ENCODE data around the gene DDX56.
"Not testable (repeated sequence)": the region's sequence is repeated elsewhere in the genome, so short reads cannot be mapped to it uniquely, and the experiment has no call there.

The DDX56 gene, protein sequence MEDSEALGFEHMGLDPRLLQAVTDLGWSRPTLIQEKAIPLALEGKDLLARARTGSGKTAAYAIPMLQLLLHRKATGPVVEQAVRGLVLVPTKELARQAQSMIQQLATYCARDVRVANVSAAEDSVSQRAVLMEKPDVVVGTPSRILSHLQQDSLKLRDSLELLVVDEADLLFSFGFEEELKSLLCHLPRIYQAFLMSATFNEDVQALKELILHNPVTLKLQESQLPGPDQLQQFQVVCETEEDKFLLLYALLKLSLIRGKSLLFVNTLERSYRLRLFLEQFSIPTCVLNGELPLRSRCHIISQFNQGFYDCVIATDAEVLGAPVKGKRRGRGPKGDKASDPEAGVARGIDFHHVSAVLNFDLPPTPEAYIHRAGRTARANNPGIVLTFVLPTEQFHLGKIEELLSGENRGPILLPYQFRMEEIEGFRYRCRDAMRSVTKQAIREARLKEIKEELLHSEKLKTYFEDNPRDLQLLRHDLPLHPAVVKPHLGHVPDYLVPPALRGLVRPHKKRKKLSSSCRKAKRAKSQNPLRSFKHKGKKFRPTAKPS

DNA sequence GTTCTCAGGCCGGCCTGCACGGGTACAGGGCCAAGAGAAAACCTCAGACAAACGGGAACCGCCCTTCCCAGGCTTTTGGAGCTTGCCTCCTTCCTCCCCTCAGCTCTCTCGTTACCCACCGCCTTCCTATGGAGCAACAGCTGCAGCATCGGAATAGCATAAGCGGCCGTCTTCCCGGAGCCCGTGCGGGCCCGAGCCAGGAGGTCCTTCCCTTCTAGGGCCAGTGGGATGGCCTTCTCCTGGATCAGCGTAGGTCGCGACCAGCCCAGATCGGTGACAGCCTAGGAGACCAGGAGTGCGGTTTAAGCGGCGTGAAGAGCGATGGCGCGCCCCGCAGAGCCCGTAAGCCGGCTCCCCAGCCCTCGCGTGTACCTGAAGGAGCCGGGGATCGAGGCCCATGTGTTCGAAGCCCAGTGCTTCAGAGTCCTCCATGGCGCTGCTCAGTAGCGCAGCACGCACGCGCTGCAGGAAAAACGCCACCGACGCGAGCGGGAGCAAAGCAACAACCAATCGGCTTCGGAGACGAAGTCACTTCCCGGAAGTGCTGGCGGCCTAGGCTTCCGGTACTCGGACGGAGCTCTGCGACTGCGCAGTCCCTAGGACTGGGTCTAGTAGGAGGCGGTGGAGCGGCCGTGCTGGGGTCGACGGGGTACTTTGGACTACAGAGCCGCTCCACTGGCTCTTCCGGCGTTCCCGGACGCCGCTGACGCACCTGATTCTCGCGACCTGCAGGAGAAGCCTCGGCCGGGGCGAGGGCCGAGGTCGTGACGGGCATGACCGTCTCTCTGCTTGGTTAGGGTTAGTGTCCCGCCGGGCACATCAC lies at the start of gene DDX56:
Gene DDX56 (minus strand): TSS at position 445 of the 823 bp plus-strand sequence. CDS start 13 bp downstream, at position 432.
- DNase-seq = peak; percentile 61

DNA sequence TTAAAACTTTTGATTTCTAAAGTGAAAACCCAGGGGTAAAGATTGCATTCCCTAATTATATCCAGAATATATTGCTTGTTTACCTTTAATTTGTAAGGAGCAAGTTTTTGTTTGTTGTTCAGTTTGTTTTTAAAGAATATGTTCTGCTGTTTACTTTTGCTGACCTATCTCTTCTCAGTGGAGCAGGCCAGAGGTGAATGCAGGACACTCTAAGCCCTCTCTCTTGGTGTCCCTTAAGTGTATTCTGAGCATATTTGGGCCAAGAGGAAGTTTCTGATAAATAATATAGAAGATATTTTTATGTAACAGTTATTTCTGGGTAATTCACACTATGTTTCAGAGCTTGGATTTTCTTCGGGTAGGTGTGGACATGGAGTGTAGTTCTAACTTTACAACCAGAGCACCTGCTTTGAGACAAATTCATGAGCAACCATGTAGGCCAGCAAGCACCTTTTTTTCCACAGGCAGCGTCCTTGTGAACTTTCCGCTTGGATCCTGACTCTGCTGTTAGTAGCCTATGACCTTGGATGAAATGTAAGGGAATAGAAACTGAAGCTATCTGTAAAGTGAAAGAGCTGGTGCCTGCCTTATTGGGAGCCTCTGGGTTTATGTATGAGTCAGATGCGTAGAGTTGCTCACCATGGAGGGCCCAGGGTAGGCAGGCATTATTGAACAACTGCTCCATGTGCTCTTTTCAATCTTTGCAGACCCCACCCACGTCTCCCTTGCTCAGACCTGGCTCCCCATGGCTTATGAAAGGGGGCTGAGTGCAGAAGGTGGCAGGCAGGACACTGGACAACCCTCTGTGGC lies 48.8 kb upstream of the DDX56 start:
- no peak for DNase-seq

GRCh38 chr7:44621750-44622103 lies 48.0 kb upstream of the DDX56 start:
- no peak for DNase-seq

GRCh38 chr7:44621034-44621749 lies 47.5 kb upstream of the DDX56 start:
- no peak for DNase-seq

DNA sequence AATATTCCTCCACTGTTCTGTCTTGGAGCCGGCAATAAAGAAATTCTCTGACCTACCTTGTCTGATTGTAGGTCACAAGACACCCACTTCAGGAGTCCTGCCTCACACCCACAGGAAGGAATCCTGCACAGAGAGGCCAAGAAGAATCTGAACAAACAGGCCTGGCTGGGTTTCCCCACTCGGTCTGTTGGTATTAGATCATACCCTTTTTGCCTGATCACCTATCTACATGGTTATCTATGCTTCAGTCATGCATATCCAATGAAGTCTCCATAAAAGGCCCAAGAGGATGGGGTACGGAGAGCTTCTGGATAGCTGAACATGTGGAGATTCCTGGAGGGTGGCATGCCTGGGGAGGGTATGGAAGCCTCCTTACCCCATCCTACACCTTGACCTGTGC lies 45.0 kb upstream of the DDX56 start:
- no peak for DNase-seq

- DNase-seq = no peak
Observed at GRCh38 chr7:44618045-44618444, 44.3 kb upstream of the DDX56 start.

DNA sequence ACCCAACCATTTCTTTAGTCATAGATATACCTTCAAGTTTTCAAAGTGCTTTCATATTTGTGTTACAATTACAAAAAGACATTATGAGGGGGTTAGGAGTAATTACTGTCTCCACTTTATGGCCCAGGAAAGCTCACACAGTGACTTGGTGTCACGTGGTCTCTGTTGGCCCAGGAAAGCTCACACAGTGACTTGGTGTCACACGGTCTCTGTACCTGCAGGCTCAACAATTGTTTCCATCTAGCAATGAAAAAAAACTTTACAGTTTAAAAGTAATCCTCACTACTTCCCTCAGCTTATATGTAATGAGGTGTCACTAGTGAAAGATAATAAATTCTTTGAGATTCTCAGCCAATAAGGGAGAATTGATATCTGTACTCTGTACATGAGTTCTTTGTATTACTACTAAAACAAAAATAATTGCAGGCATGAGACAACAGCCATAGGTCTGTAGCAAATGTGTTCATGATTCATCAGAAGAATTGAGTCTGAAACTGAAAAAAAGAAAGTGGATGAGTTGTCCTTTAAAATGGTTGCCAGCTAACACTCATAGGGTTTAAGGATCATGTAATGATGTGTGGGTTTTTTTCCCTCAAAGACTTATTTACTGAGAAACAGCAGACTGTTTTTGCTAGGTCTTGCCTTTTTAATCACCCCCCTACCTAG lies 43.6 kb upstream of the DDX56 start:
- DNase-seq = no peak

DNA sequence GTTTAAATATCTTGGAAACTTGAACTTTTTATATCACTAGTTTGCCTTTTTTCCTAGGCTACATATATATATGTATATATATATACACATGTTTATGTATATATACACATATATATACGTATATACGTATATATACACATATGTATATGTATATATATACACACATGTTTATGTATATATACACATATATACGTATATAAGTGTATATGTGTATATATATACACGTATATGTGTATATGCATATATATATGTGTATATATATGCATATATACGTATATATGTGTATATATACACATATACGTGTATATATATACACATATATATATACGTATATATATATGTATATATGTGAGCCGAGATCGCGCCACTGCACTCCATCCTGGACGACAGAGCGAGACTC lies 42.8 kb upstream of the DDX56 start:
- DNase-seq = no peak

DNA sequence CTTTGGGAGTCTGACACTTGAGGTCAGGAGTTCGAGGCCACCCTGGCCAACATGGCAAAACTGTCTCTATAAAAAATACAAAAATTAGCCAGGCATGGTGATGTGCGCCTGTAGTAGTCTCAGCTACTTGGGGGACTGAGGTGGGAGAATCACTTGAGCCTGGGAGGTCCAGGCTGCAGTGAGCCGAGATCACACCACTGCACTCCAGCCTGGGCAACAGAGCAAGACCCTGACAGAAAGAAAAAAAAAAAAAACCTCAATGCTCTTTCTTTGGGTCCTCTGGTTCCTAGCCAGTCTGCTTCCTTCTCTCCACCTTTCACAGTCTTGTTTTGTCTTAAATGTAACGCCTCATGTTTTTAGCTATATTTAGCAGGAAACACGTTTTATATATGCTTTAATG lies 42.1 kb upstream of the DDX56 start:
- DNase-seq = no peak

DNA sequence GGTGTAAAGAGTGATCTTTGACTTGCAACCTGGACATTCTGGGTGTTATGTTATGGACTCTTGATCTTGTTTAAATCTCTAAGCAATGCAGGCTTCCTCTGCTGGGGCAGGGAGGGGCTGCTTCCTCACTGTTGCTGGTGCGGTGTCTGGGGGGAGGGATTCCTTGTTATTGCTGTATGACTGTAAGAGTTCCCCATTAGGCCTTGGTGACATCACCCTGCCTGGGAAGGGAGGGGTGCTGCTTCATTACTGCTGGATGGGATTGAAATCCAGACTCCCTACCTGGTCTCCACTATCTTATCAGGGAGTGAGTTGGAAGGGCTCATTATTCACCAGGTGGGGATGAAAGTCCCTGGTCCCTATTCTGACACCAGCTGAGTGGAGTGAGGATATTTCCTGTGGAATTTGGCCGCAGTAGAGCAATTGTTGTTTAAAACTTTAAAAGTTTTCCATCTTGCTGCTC lies 41.5 kb upstream of the DDX56 start:
- DNase-seq = no peak

- no peak for DNase-seq
Observed at GRCh38 chr7:44609829-44610228, 36.1 kb upstream of the DDX56 start.

GRCh38 chr7:44608916-44609648 lies 35.4 kb upstream of the DDX56 start:
- no peak for DNase-seq

DNA sequence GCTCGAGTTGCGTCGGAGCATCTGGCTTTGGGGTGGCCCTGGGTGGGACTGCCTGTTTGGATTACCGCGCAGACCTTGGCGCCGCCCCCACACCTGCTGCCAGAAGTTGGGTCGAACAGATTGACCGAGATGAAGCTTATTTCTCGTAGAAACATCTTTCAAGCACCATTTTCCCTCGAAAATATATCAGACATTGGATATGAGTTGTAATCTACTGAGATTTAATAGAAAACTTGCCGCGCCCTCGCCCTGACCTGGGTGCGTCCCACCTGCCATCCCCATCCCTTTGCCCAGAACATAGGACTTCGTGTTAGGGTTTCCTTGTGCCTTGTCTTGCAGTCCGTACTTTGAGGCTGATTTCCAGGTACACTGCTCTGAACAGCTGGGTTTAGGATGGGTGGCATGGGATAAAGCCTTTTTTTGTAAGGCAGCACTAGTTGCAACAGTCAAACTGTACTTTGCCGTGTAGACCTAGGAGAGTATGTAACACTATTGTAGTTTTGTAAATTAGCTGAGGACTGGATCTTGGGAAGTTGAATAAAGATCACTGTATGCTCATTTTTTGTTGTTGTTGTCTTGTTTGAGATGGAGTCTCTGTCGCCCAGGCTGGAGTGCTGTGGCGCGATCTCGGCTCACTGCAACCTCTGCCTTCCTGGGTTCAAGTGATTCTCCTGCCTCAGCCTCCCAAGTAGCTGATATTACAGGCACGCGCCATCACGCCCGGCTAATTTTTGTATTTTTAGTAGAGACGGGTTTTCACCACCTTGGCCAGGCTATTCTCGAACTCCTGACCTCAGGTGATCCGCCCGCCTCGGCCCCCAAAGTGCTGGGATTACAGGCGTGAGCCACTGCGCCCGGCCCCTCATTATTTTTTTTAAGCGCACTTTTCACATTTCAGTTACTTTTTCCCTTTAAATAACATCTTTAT lies 33.7 kb upstream of the DDX56 start:
- DNase-seq = no peak

GRCh38 chr7:44606341-44607140 lies 32.8 kb upstream of the DDX56 start, which contains the start of gene OGDH:
OGDH (plus strand) TSS chr7:44606627; CDS start chr7:44624344, 17,717 bp downstream.
- DNase-seq = peak; percentile 92

DNA sequence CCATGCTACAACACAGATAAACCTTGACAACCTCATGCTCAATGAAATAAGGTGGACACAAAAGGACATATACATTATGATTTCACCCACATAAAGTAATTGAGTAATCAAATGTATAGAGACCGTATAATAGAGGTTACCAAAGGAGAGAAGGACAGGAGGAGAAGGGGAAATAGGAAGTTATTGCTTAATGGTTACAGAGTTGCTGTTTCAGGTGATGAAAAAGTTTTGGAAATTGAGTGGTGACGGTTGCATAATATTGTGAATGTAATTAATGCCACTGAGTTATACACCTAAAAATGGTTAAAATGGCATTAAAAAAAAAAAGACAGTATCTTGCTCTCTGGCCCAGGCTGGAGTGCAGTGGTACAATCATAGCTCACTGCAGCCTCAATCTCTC lies 31.2 kb upstream of the DDX56 start:
- no peak for DNase-seq

GRCh38 chr7:44603193-44603592 lies 29.5 kb upstream of the DDX56 start:
- DNase-seq = no peak

DNA sequence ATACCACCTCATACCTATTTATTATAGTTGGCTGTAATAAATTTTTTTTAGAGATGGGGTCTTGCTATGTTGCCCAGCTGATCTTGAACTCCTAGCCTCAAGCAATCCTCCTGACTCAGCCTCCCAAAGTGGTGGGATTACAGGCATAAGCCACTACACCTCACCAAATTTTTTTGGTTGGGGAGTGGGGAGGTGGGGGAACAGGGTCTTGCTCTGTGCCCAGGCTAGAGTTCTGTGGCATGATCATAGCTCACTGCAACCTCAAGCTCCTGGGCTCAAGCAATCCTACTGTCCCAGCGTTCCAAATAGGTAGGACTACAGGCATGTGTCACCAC lies 28.8 kb upstream of the DDX56 start:
- DNase-seq = no peak

DNA sequence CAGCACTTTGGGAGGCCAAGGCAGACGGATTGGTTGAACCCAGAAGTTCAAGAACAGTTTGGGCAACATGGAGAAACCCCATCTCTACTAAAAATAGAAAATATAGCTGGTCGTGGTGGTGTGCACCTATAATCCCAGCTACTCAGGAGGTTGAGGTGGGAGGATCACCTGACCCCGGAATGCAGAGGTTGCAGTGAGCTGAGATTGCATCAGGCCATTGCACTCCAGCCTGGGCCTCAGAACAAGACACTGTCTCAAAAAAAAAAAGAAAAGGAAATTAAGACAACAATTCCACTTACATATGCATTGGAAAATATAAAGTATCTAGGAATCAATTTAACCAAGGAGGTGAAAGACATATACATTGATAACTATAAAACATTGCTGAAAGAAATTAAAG lies 25.5 kb upstream of the DDX56 start:
- DNase-seq = no peak

- not testable (repeated sequence) for DNase-seq
Observed at GRCh38 chr7:44597181-44597580, 23.5 kb upstream of the DDX56 start.

Measured in NCI-H524 treated with DMSO at 0.1 percent for 48 hours (cell line).